ENCODE data around the gene PLXNA4.
"Not testable (repeated sequence)": the region's sequence is repeated elsewhere in the genome, so short reads cannot be mapped to it uniquely, and the experiment has no call there.

Gene PLXNA4

GRCh38 chr7:132183781-132184380 is 392.4 kb downstream of the PLXNA4 start:
- FAIRE-seq: no peak

GRCh38 chr7:132182992-132183391 is 393.3 kb downstream of the PLXNA4 start:
- no peak for DNase-seq (ENCODE audit: low spot score)
- no peak for FAIRE-seq

More at GRCh38 chr7:132183781-132184380, 392.4 kb downstream of the PLXNA4 start:
- DNase-seq (ENCODE audit: low spot score): no peak

DNA sequence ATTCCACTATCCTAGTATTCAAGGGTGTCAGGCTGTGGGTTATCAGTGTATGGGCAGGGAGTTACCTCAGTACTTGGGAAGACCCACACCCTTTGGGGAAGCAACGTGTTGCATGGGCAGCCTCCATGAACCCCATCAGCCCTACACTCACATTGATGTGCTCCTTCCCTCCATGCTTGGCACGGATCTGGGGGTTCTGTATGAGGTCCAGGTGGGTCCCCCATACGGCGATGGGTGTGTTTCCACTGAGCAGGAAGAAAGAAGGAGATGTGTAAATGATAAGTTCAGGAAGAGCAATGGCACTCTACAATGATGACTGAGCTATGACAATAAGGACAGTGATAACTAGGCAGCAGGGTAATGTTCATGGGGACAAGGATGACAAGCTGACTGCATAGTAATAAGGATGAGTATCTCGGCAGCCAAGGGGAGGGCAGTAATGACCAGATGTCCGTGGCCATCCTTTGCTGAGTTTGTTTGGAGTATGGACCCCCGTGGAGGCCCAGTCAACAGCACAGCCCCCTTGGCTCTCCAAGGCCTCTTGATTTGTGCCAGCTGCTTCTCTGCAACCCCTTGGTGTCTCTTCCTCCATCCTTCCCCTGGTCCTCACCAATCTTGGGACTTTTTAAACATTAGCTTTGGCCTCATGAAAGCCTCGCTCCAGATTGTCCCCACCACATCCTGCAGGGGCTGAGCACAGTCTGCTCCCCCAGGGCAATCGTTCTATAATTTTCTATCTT is 394.2 kb downstream of the PLXNA4 start:
- FAIRE-seq: no peak

GRCh38 chr7:132181371-132181770 is 394.9 kb downstream of the PLXNA4 start:
- FAIRE-seq (no peak), DNase-seq (ENCODE audit: low spot score) (no peak)

More for the DNA sequence above, 394.2 kb downstream of the PLXNA4 start:
- no peak for DNase-seq (ENCODE audit: low spot score)

- DNase-seq (ENCODE audit: low spot score) (no peak), FAIRE-seq (no peak)
Measured at GRCh38 chr7:132180481-132180880, 395.8 kb downstream of the PLXNA4 start.

DNA sequence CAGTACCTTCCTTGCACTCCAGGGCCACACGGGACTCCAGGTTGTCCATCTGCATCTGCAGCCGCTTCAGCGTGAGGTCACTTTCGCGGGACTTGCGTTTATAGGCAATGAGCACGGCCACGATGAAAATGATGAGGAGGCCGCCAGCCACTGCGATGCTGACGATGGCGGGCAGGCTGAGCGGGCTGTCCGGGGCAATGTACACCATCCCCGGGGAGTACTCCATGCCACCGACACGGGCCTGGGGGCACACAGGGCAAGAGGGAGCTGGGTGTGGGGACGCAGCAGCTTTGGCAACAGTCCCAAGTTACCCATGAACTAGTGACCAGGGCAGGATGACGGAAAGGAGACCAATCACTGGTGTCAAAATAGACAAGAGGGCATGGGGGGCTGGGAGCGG is 396.6 kb downstream of the PLXNA4 start:
- DNase-seq (ENCODE audit: low spot score): no peak
- FAIRE-seq: no peak

DNA sequence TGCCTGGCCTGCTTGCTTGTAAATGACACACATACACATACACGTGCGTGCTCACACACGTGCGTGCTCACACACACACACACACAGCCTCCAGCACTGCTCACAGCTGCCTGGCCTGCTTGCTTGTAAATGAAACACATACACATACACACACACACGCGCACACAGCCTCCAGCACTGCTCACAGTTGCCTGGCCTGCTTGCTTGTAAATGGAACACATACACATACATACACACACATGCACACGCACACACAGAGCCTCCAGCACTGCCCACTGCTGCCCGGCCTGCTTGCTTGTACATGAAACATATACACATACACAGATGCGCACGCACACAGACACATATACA is 397.2 kb downstream of the PLXNA4 start:
- DNase-seq (ENCODE audit: low spot score): no peak

GRCh38 chr7:132178402-132179079 is 397.7 kb downstream of the PLXNA4 start:
- DNase-seq (ENCODE audit: low spot score); FAIRE-seq: not testable (repeated sequence)

More for the DNA sequence above, 397.2 kb downstream of the PLXNA4 start:
- no peak for FAIRE-seq

GRCh38 chr7:132177708-132178401 is 398.4 kb downstream of the PLXNA4 start:
- FAIRE-seq (no peak), DNase-seq (ENCODE audit: low spot score) (no peak)

DNA sequence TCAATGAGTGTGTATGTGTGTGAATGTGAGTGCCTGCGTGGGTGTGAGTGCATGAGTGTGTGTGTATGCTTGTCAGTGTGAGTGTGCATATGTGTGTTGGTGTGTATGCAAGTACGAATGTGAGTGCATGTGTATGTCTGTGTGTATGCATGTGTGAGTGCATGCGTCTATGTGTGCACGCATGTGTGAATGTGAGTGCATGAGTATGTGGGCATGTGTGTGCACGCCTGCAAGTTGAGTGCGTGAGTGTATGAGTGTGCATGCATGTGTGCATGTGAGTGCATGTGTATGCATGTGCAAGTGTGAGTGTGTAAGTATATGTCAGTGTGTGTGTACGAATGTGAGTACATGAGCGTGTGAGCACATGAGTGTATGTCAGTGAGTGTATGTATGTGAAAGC is 399.6 kb downstream of the PLXNA4 start:
- no peak for FAIRE-seq
- DNase-seq (ENCODE audit: low spot score): no peak

DNA sequence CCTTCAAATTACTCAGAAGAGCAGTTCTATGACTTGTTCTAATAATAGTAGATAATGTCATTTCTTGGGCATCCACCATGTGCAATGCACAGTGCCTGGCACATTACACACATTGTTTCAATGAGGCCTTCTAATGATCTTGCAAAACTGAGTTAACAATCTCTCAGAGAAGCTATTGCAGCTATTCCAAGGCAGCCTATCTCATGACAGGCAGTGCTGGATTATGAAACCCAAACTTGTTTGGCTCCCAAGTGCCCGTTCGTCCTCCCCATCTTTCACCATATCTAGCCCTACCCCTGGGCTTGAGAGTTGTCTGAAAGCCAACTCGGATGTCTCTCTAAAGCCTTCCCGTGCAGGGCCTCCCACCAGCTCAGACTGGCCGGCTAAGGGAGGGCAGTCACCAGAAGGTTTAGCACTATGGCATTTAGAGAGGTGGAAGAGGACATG is 405.1 kb downstream of the PLXNA4 start:
- DNase-seq (ENCODE audit: low spot score) (no peak), FAIRE-seq (no peak)

- FAIRE-seq: no peak
- DNase-seq (ENCODE audit: low spot score): no peak
Measured at GRCh38 chr7:132169730-132170129, 406.5 kb downstream of the PLXNA4 start.

DNA sequence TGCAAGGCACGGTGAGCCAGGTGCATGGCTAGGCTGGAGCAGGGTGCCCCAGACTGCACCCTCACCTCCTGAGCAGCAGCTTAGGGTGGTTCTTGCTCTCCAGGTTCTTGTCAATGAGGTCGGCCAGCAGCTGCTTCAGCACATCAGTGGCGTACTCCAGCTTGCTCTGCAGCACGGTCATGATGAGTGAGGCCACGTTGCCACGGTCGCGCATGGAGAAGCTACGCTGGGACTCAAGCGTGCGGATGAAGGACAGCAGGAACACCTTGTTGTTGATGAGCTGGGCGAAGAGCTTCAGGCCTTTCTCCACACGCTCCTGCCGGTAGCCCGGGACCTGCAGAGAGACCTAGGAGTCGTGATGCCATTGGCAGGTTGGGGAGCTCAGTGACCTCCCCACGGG is 408.0 kb downstream of the PLXNA4 start:
- FAIRE-seq (no peak), DNase-seq (ENCODE audit: low spot score) (no peak)

- FAIRE-seq; DNase-seq (ENCODE audit: low spot score): not testable (repeated sequence)
Measured at GRCh38 chr7:132165695-132166094, 410.6 kb downstream of the PLXNA4 start.

- FAIRE-seq (no peak), DNase-seq (ENCODE audit: low spot score) (no peak)
Measured at GRCh38 chr7:132164558-132165125, 411.6 kb downstream of the PLXNA4 start.

DNA sequence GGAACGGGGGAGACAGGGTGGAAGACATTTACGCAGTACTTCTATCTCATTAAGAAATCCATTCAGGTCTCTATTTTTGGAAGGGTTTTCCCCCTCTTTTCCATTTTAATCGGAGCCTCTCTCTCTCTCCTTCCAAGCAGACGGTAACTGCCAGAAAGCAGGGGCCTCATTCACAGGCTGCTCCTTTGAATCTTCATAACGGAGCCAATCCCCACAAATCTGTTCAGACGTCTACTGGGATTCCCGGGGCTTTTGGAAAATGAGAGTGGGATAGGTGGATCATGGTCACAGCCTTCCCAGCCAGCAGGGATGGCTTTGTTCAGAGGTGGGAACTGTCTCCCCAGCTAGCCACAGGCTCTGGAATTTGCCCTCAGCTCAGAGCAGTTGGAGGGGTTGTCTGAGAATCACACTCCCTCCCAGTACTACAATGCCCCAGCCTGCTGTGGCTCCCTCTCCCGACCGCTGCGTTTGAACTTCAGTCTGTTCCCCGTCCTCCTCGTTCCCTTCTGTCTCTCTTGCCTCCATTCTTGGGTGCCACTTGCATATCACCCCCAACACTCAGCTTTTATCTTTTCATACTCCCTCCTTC is 413.6 kb downstream of the PLXNA4 start:
- DNase-seq (ENCODE audit: low spot score) (no peak), FAIRE-seq (no peak)

GRCh38 chr7:132161976-132162375 is 414.3 kb downstream of the PLXNA4 start:
- DNase-seq (ENCODE audit: low spot score) (no peak), FAIRE-seq (no peak)

DNA sequence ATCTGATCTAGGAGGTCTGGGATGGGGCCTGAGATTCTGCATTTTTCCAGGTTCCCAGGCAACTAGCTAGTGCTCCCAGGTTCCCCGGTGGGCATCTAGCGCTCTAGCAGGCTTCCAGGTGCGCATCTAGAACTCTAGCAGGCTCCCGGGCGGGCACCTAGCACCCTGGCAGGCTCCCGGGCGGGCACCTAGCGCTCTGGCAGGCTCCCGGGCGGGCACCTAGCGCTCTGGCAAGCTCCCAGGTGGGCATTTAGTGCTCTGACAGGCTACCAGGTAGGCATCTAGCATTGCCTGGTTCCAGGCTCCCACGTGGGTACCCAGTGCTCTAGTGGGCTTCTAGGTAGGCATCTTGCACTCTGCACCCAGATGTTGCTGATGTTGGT is 414.7 kb downstream of the PLXNA4 start:
- FAIRE-seq (no peak), DNase-seq (ENCODE audit: low spot score) (no peak)

DNA sequence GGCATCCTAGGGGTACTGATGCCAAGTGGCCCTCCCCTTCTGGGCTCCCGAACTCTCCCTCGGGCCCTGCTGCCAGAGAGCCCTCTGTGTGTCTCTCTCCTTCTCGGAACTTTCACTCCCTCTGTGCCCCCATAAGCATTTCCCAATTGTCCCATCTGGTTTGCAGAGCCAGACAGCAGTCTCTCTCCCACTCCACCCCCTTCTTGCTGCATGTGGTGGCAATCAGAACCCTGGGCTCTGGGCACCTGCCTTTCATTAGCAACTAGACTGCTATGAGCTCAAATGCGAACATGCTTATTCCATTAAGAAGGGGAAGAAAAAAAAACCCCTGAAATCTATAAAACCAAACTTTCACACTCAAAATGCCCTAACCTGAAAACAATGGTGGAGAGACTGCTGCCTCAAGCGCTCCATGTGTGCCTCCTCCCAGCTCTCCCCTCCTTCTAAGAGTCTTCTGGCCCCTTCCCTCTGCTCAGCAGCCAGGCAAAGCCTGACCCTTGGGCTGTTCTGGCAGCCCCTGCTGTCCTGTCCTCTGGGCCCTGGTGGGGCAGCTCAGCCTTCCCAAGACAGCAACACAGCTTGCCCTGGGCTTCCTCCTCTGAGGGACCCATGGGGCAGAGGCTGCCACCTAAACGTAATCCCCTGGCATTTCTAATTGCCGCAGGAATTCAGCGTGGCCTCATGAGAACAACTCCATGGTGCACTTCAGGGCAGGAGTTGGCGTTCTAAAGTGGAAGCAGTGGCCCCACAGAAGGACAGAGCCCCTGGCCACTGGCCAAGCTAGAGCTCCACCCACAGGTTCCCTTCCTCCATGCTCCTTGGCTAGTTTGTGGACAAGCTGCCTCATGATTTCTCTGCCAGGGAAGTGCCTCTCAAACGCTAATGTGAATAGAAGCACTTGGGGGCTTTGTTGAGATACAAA is 415.4 kb downstream of the PLXNA4 start:
- FAIRE-seq: no peak
- no peak for DNase-seq (ENCODE audit: low spot score)

GRCh38 chr7:132158841-132159240 is 417.4 kb downstream of the PLXNA4 start:
- DNase-seq (ENCODE audit: low spot score): no peak
- no peak for FAIRE-seq

Measured in RCC 7860 (cell line).